Mucosa of descending colon (tissue), 3 donors: ENCODE measurements around the gene DCLK3. TPM values are rescaled to one million over a fixed set of nuclear protein-coding genes. Genes with fewer than 3 reads are reported as not detected.

Source experiments
- ATAC-seq: fragments of 200-7000 bp; cut with Tn5 transposase; one replicate; pipeline ENCODE4 v1.9.1; 2020; ENCODE audit warnings: mild to moderate bottlenecking, moderate library complexity
- DNase-seq, 3 donors: peaks; one replicate each; pipeline ENCODE4 v3.0.0-alpha.2; 2020
- H3K36me3 ChIP-seq: fragments of 200-600 bp; one replicate; pipeline ENCODE4 v1.8.0; 2021; ENCODE audit warnings: low read depth, mild to moderate bottlenecking
- H3K4me1 ChIP-seq: fragments of 200-600 bp; one replicate; pipeline ENCODE4 v1.8.0; 2021; ENCODE audit warnings: low read depth, mild to moderate bottlenecking
- H3K4me3 ChIP-seq: fragments of 200-600 bp; one replicate; pipeline ENCODE4 v1.8.0; 2021; ENCODE audit warnings: mild to moderate bottlenecking
- H3K9me3 ChIP-seq: fragments of 200-600 bp; one replicate; pipeline ENCODE4 v1.8.0; 2021; ENCODE audit warnings: mild to moderate bottlenecking
- intact Hi-C, 2 donors: fragments of 100-400 bp; cut with DNase I in 1 of 2; cut with micrococcal nuclease in 1 of 2; formaldehyde crosslinking; loops; one replicate each; pipeline versions ENCODE4 v1.11.0 to v1.11.1; 2022; cut with DNase I, micrococcal nuclease
- total RNA-seq, 3 donors: library from RNA; stranded (reverse); fragmentation: NEBNext Ultra II Directional in 2 of 3; extraction: Animal tissue kit (Norgen Biotek cat#: 25700) in 2 of 3; gene quantifications; one replicate each; pipeline versions ENCODE4 v1.2.1 to v1.2.4, GENCODE V29; 2021 to 2023
- TF ChIP-seq, protein P1 (sequence below): fragments of 200-600 bp; IDR thresholded peaks from one replicate; pipeline ENCODE4 v1.8.0; 2022; ENCODE audit warnings: antibody characterized with exemption, mild to moderate bottlenecking
- donor health status: DM: no; HTN: no; CAD: no; lungs with moderate emphysema.
- donor health status: DM: no; HTN: no; CAD: no.
- donor health status: DM: no; HTN: yes; CAD: no.

DCLK3 gene
- total RNA-seq, 3 donors from 2014 or later = 0.06 to 0.19 TPM; not detected in 1

DNA sequence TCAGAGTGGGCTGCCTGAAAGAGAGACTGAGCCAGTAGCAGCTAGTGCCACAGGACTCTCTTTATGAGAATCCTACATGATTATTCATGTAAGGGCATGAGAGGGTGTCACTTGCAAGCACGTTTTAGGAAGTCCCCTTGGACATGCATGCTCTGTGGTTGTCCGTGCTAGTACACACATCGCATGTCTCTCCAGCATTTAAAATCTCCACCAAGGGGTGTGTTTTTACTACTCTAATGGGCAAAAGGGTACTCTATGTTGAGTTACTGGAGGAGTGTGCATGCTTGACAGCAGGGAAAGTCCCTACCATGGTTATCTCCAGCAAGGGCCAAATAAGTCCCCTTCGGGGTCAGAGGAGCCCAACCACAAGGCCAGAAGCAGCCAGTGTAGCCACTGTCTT, 70.7 kb downstream of the DCLK3 start:
- Histone ChIP-seq H3K36me3 (no peaks in the 10 kb centered on the region), H3K4me1 (no peaks in the 10 kb centered on the region), H3K9me3 (no peaks in the 10 kb centered on the region), H3K4me3 (no peak overlapping the region)
- TF ChIP-seq, protein P1, sequence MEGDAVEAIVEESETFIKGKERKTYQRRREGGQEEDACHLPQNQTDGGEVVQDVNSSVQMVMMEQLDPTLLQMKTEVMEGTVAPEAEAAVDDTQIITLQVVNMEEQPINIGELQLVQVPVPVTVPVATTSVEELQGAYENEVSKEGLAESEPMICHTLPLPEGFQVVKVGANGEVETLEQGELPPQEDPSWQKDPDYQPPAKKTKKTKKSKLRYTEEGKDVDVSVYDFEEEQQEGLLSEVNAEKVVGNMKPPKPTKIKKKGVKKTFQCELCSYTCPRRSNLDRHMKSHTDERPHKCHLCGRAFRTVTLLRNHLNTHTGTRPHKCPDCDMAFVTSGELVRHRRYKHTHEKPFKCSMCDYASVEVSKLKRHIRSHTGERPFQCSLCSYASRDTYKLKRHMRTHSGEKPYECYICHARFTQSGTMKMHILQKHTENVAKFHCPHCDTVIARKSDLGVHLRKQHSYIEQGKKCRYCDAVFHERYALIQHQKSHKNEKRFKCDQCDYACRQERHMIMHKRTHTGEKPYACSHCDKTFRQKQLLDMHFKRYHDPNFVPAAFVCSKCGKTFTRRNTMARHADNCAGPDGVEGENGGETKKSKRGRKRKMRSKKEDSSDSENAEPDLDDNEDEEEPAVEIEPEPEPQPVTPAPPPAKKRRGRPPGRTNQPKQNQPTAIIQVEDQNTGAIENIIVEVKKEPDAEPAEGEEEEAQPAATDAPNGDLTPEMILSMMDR = no peak
- ATAC-seq (no peak), DNase-seq (no peak)
- intact Hi-C loops = loop anchor here in 1 of 2 donors (10.0 kb wide), 1 partner anchor 729 kb away; no protein-coding TSS in a partner anchor

DNA sequence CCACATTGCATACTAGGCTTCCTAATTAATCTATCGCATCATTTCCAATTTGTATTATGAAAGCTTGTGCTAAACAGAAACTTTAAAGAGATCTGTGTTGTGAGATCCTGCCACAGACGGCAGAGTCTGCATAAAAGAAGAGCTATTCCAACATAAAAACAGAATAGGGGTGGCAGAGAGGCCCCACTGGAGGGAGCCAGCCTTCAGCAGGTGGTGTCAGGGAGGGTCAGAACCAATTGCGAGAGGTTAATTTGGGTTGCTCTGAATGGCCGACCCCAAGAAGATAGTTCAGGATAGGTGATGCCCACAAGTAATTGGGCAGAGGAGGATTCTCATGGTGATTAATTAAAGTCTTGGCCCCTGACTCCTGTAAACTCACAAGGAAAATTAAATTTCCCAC, 74.8 kb downstream of the DCLK3 start:
- DNase-seq (no peak), ATAC-seq (no peak)
- Histone ChIP-seq H3K4me1 (no peaks in the 10 kb centered on the region), H3K4me3 (no peak overlapping the region), H3K36me3 (no peaks in the 10 kb centered on the region), H3K9me3 (no peaks in the 10 kb centered on the region)
- TF ChIP-seq, protein P1 = no peak
- intact Hi-C loops = no loop called here

DNA sequence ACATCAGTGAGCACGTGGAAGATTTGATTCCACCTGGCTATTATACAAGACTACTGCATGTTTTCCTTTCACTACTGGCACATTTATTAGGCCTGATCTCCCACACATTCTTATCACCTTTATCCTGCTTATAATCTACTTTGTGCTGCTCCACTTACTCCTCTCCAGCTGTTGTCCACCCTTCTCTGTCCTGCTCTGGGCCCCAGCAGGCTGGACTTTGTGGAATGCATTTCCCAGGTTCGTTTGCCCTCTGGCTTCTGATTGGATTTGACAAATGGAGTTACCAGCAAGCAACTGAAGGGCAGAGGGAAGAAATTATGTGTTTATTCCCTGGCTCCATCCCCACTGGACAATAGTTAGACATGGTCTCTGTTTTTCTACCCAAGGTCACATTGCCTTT, 75.5 kb downstream of the DCLK3 start:
- TF ChIP-seq, protein P1 = no peak

DNA sequence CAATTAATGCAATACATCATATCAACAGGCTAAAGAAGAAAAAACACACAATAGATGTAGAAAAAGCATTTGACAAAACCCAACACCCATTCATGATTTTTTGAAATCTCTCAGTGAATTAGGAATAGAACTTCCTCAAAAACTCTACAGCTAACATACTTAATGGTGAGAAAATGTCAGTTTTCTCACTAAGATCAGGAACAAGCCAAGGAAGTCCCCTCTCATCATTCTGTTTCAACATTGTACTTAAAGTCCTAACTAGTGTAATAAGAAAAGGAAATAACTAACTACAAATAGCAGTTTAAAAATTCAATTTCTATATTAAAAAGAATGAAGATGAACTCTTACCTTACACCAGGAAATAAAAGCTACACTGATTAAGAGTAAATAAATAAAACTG, 77.8 kb downstream of the DCLK3 start:
- TF ChIP-seq, protein P1 = no peak
- no peak overlapping the region for H3K4me3 ChIP-seq

More for the DNA sequence above, 75.5 kb downstream of the DCLK3 start:
- intact Hi-C loops = no loop called here
- Histone ChIP-seq H3K9me3 (no peaks in the 10 kb centered on the region), H3K4me1 (no peaks in the 10 kb centered on the region), H3K4me3 (no peak overlapping the region), H3K36me3 (no peaks in the 10 kb centered on the region)
- no peak for DNase-seq
- ATAC-seq = no peak

DNA sequence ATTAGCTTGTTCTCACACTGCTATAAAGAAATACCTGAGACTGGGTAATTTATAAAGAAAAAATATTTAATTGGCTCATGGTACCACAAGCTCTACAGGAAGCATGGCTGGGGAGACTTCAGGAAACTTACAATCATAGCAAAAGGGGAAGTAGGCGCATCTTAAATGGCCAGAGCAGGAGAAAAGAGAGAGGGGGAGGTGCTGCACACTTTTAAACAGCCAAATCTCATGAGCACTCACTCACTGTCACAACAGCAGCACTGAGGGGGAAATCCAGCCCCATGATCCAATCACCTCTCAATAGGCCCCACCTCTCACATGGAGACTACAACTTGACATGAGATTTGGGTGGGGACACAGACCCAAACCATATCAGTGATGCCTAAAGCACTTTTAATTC, 82.5 kb downstream of the DCLK3 start:
- H3K9me3 ChIP-seq = peaks cover 9% of the 10 kb centered on the region
- TF ChIP-seq, protein P1 = no peak
- ATAC-seq = no peak

More for the DNA sequence above, 77.8 kb downstream of the DCLK3 start:
- intact Hi-C loops = no loop called here
- no peaks in the 10 kb centered on the region for H3K4me1 ChIP-seq
- DNase-seq (no peak), ATAC-seq (no peak)
- H3K9me3 ChIP-seq = no peaks in the 10 kb centered on the region
- H3K36me3 ChIP-seq = no peaks in the 10 kb centered on the region

DNA sequence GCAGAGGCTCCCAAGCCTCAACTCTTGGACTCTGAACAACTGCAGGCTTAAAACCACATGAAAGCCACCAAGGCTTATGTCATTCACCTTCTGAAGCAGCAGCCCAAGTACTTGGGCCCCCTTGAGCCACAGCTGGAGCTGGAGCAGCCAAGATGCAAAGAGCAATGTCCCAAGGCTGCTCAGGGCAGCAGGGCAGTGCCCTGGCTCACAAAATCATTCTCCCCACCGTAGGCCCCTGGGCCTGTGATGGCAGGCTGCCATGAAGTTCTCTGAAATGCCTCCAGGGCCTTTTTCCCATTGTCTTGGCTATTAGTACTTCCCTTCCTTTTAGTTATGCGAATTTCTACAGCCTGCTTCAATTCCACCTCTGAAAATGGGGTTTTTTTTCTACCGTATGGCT, 83.4 kb downstream of the DCLK3 start:
- Histone ChIP-seq H3K4me1 (no peaks in the 10 kb centered on the region), H3K4me3 (no peak overlapping the region), H3K9me3 (peaks cover 9% of the 10 kb centered on the region), H3K36me3 (no peaks in the 10 kb centered on the region)
- intact Hi-C loops = no loop called here
- ATAC-seq = no peak
- no peak for DNase-seq
- TF ChIP-seq, protein P1 = no peak

More for the DNA sequence above, 82.5 kb downstream of the DCLK3 start:
- H3K36me3 ChIP-seq = no peaks in the 10 kb centered on the region
- no peak for DNase-seq
- H3K4me3 ChIP-seq = no peak overlapping the region
- intact Hi-C loops = no loop called here
- H3K4me1 ChIP-seq = no peaks in the 10 kb centered on the region
